ENCODE measurements around the gene ABCA7.
"Not testable (repeated sequence)": the region's sequence is repeated elsewhere in the genome, so short reads cannot be mapped to it uniquely, and the experiment has no call there.

GRCh38 chr19:1114728-1115127 lies 74.8 kb downstream of the ABCA7 start:
- not testable (repeated sequence) for TF ChIP-seq CTCF, POLR2A (IDR thresholded peaks at IDR 0.05)

All from testis (tissue), 2 donors.